ENCODE measurements around the gene ALKAL2. TPM values are rescaled to one million over a fixed set of nuclear protein-coding genes. Genes with fewer than 3 reads are reported as not detected.

Gene ALKAL2
- total RNA-seq, 1 donor from 2014 or later, result 6.7 TPM

DNA sequence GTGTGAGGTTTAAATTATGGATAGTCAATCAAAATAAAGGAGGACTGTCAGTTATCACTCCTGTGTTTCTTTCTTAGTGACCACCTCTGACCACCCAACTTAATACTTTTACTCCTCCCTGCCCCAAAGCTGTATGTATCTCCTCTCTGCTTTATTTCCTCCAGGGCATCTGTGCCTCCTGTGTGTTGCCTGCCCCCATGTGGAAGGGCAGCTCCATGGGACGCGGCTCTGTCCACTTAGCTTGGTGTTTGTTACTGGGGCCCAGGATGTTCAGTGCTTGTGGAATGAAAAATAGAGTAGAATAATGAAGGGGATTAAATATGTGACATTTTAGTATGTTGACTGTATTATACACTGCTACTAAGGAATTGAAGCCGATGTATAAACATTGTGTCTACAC lies 13.4 kb downstream of the ALKAL2 start:
- TF ChIP-seq, protein P1, sequence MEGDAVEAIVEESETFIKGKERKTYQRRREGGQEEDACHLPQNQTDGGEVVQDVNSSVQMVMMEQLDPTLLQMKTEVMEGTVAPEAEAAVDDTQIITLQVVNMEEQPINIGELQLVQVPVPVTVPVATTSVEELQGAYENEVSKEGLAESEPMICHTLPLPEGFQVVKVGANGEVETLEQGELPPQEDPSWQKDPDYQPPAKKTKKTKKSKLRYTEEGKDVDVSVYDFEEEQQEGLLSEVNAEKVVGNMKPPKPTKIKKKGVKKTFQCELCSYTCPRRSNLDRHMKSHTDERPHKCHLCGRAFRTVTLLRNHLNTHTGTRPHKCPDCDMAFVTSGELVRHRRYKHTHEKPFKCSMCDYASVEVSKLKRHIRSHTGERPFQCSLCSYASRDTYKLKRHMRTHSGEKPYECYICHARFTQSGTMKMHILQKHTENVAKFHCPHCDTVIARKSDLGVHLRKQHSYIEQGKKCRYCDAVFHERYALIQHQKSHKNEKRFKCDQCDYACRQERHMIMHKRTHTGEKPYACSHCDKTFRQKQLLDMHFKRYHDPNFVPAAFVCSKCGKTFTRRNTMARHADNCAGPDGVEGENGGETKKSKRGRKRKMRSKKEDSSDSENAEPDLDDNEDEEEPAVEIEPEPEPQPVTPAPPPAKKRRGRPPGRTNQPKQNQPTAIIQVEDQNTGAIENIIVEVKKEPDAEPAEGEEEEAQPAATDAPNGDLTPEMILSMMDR (IDR thresholded peaks at IDR 0.05), result no peak
- Histone ChIP-seq H3K4me1 (peaks cover 6% of the 10 kb centered on the region), H3K27me3 (ENCODE audit: low read depth) (no peaks in the 10 kb centered on the region), H3K4me3 (no peak overlapping the region), H3K27ac (no peak overlapping the region), H3K9me3 (no peaks in the 10 kb centered on the region), H3K36me3 (peaks cover 76% of the 10 kb centered on the region)
- DNase-seq (no peak), ATAC-seq (no peak)
- intact Hi-C loops (cut with DNase I), result no loop called here

DNA sequence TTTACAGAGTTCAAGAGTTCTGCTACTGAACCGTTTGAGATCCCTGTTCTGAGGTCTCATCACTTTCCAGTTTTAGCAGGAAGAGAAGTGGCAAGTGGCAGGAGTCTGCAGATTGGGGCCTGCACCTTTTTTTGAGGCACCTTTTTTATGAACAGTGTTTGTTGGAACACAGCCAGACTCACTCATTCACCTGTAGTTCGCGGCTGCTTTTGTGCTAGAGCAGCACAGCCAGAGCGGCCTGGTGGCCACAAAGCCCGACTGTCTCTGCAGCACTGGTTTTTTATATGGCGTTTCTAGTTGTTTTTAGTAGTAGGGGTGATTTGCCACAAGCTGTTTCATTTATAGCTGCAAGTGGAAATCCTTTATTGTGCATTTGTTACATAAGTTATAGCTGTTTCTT lies 14.6 kb downstream of the ALKAL2 start:
- TF ChIP-seq, protein P1 (IDR thresholded peaks at IDR 0.05), result no peak
- DNase-seq (no peak), ATAC-seq (no peak)
- intact Hi-C loops (cut with DNase I), result no loop called here
- Histone ChIP-seq H3K9me3 (no peaks in the 10 kb centered on the region), H3K27ac (no peak overlapping the region), H3K4me1 (peaks cover 7% of the 10 kb centered on the region), H3K36me3 (peaks cover 64% of the 10 kb centered on the region), H3K27me3 (ENCODE audit: low read depth) (no peaks in the 10 kb centered on the region), H3K4me3 (no peak overlapping the region)

DNA sequence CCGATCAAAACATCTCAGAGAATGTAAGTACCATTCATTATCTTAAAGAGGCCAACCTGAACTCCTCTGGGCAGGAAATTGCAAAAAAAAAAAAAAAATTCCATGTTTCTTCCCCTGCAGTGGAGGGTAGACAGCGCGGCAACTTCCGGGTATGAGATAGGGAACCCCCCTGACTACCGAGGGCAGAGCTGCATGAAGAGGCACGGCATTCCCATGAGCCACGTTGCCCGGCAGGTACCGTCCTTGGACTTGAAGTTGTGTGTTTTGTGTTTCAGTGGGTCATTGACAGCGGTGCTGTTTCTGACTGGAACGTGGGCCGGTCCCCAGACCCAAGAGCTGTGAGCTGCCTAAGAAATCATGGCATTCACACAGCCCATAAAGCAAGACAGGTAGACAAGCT lies 16.0 kb downstream of the ALKAL2 start:
- no peak overlapping the region for H3K27ac ChIP-seq
- no peak overlapping the region for H3K4me3 ChIP-seq
- H3K9me3 ChIP-seq, result no peaks in the 10 kb centered on the region
- H3K27me3 ChIP-seq (ENCODE audit: low read depth), result no peaks in the 10 kb centered on the region
- TF ChIP-seq, protein P1 (IDR thresholded peaks at IDR 0.05), result no peak
- DNase-seq, result no peak
- peaks cover 50% of the 10 kb centered on the region for H3K36me3 ChIP-seq
- peak; percentile 65 to 87 for ATAC-seq
- H3K4me1 ChIP-seq, result peaks cover 9% of the 10 kb centered on the region
- intact Hi-C loops (cut with DNase I), result no loop called here

DNA sequence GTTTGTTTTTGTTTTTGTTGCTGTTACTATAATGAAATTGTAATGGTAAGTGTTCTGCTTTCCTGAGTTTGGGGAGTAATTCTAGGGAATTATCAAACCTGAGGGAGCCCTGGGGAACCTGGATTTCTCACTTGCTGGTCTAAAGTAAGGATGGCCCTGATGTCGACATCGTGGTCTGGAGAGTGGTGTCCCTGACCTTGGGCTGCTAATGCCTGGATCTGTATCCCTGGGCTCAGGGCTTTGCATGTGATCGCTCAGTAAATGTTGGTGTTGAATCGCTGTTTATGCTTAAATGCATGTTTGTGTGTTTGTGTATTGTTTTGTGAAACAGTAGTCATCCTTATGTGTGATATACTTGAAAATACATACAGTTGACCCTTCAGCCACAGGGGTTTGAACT lies 17.0 kb downstream of the ALKAL2 start:
- Histone ChIP-seq H3K4me3 (no peak overlapping the region), H3K9me3 (no peaks in the 10 kb centered on the region), H3K4me1 (peaks cover 20% of the 10 kb centered on the region), H3K27me3 (ENCODE audit: low read depth) (no peaks in the 10 kb centered on the region), H3K36me3 (peaks cover 40% of the 10 kb centered on the region), H3K27ac (no peak overlapping the region)
- ATAC-seq (no peak), DNase-seq (no peak)
- TF ChIP-seq, protein P1 (IDR thresholded peaks at IDR 0.05), result no peak
- intact Hi-C loops (cut with DNase I), result no loop called here

DNA sequence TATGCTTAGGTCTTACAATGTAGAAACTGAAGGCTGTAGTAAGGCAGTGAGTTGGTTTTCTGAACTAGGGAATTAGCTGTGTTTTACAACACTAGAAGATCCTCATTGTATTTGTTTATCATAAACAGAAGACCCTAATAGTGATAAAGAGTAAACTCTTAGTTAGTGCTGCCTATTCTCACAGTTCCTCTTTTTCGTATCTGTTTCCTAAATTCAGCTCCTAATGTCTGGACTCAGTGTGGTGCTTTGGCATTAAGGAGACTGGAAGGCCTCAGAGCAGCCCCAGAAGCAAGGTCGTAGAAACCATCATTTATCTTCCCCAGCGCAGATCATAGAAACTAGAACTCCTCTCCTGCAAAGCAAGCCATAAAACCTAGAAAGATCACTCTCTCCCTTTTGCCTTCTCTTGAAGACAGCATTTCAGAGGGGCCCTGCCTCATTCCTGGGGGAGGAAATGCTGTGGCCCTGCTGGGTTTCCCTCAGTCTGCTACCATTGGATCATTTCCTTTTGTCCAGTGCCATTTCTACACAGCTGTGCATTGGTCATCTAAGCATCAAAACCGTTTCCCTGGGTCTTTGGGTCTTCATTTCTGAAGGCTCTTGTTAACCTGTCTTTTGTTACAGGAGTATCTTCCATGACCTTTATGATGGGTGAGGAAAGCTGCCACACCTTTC lies 18.4 kb downstream of the ALKAL2 start:
- H3K4me1 ChIP-seq, result peaks cover 27% of the 10 kb centered on the region

More for the DNA sequence above, 18.4 kb downstream of the ALKAL2 start:
- no peaks in the 10 kb centered on the region for H3K9me3 ChIP-seq
- no peak overlapping the region for H3K27ac ChIP-seq
- TF ChIP-seq, protein P1 (IDR thresholded peaks at IDR 0.05), result no peak
- no peaks in the 10 kb centered on the region for H3K27me3 ChIP-seq (ENCODE audit: low read depth)
- DNase-seq, result no peak
- intact Hi-C loops (cut with DNase I), result no loop called here
- peaks cover 27% of the 10 kb centered on the region for H3K36me3 ChIP-seq
- no peak for ATAC-seq
- no peak overlapping the region for H3K4me3 ChIP-seq

Data from lower lobe of right lung (tissue), 2 donors.